Osteocyte (in vitro differentiated cells): ENCODE data around the gene VPS13D. TPM values are rescaled to one million over a fixed set of nuclear protein-coding genes. Genes with fewer than 3 reads are reported as not detected.

Source experiments
- DNase-seq: peaks from one replicate; pipeline ENCODE4 v3.0.0; 2021; ENCODE audit warnings: mixed read lengths; ENCODE audit not compliant: unreplicated experiment; ENCODE audit errors: extremely low spot score
- H3K27ac Mint-ChIP-seq: one replicate; pipeline ENCODE4 v1.8.0; 2021; ENCODE audit warnings: mild to moderate bottlenecking, mixed read lengths; ENCODE audit not compliant: unreplicated experiment
- H3K27me3 Mint-ChIP-seq: one replicate; pipeline ENCODE4 v1.8.0; 2021; ENCODE audit warnings: mixed read lengths; ENCODE audit not compliant: unreplicated experiment
- H3K36me3 Mint-ChIP-seq: one replicate; pipeline ENCODE4 v1.8.0; 2021; ENCODE audit warnings: mixed read lengths; ENCODE audit not compliant: unreplicated experiment
- H3K4me1 Mint-ChIP-seq: one replicate; pipeline ENCODE4 v1.8.0; 2021; ENCODE audit warnings: mixed read lengths; ENCODE audit not compliant: unreplicated experiment
- H3K4me3 Mint-ChIP-seq: one replicate; pipeline ENCODE4 v1.8.0; 2021; ENCODE audit warnings: mild to moderate bottlenecking, moderate library complexity, mixed read lengths; ENCODE audit not compliant: unreplicated experiment
- H3K9me3 Mint-ChIP-seq: one replicate; pipeline ENCODE4 v1.8.0; 2021; ENCODE audit warnings: mixed read lengths; ENCODE audit not compliant: unreplicated experiment
- CTCF ChIP-seq: fragments of 200-600 bp; sonication (generic); IDR thresholded peaks from 2 replicates; pipeline ENCODE4 v1.5.0; 2021; ENCODE audit warnings: antibody characterized with exemption, mild to moderate bottlenecking, moderate library complexity
- total RNA-seq: library from RNA; stranded (reverse); gene quantifications from 2 replicates; pipeline ENCODE4 v1.2.1, GENCODE V29; 2021

Gene VPS13D
- total RNA-seq, 1 donor from 2014 or later, result 41.1 TPM

- peaks cover 33% of the 10 kb centered on the region for H3K36me3 Mint-ChIP-seq
- no peak overlapping the region for H3K27ac Mint-ChIP-seq
- H3K4me3 Mint-ChIP-seq, result no peak overlapping the region
- peaks cover 11% of the 10 kb centered on the region for H3K4me1 Mint-ChIP-seq
- no peak for DNase-seq
- TF ChIP-seq CTCF, result peak; percentile 39
- H3K9me3 Mint-ChIP-seq, result no peaks in the 10 kb centered on the region
- no peaks in the 10 kb centered on the region for H3K27me3 Mint-ChIP-seq
These were observed 14.2 kb downstream of the VPS13D start for GRCh38 chr1:12244078-12244477.

DNA sequence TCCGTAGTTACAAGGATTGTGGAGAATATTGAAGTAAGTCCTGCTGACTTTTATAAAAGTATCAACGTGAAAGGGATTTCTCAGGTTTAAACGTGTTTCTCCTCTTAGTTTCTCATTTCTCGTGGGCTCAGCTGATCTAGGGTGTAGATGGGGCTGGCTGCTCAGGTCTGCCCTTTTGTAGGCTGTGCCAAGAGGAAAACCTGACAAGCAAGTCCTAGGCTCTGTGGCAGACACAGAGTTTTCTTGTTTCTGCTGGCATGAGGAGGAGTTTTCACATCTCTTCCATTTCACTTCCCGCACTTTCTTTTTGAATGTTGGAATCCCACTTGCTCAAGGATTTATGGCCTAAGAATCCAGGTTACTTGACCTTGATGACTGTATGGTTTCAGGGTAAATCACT, 14.8 kb downstream of the VPS13D start:
- Mint-ChIP-seq H3K4me1 (peaks cover 7% of the 10 kb centered on the region), H3K27me3 (no peaks in the 10 kb centered on the region), H3K9me3 (no peaks in the 10 kb centered on the region), H3K36me3 (peaks cover 38% of the 10 kb centered on the region), H3K27ac (no peak overlapping the region), H3K4me3 (no peak overlapping the region)
- no peak for DNase-seq
- TF ChIP-seq CTCF, result no peak

DNA sequence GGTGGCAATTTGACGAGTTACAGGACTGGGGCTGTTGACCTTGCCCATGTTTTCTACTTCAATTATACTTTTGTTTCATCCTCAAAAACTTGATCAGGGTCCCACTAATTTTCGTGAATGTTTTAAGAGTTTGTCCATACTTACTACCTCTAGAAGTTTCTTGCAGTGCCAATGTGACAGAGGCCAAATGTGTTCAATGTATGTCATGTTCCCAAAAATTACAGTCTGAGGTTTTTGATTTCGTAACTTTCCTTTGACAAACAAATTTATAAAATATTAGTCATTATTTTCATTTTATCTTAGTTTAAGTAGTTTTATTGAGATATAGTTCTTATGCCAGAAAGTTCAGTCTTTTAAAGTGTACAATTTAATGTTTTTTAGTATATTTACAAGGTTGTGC, 15.3 kb downstream of the VPS13D start:
- Mint-ChIP-seq H3K4me3 (no peak overlapping the region), H3K9me3 (no peaks in the 10 kb centered on the region), H3K27me3 (no peaks in the 10 kb centered on the region), H3K27ac (no peak overlapping the region), H3K36me3 (peaks cover 43% of the 10 kb centered on the region), H3K4me1 (peaks cover 4% of the 10 kb centered on the region)
- no peak for DNase-seq
- TF ChIP-seq CTCF, result no peak

DNA sequence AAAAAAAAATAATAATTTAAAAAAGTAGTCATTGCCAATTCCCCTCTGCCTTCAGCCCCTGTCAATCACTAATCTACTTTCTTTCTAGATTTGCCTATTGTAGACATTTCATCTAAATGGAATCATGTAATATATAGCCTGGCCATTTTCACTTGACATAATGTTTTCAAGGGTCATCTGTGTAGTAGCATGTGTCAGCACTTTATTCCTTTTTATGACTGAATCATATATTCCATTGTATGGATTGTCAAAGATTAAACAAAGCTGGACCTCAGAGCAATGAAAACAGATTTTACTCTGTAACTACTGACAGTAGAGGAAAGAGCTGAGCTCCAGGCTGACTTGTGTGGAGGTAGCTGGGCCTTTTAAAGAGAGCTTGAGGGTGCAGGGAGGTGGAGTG, 15.9 kb downstream of the VPS13D start:
- no peak for DNase-seq
- Mint-ChIP-seq H3K9me3 (no peaks in the 10 kb centered on the region), H3K27me3 (no peaks in the 10 kb centered on the region), H3K4me1 (peaks cover 4% of the 10 kb centered on the region), H3K36me3 (peaks cover 48% of the 10 kb centered on the region), H3K4me3 (no peak overlapping the region), H3K27ac (no peak overlapping the region)
- TF ChIP-seq CTCF, result no peak

DNA sequence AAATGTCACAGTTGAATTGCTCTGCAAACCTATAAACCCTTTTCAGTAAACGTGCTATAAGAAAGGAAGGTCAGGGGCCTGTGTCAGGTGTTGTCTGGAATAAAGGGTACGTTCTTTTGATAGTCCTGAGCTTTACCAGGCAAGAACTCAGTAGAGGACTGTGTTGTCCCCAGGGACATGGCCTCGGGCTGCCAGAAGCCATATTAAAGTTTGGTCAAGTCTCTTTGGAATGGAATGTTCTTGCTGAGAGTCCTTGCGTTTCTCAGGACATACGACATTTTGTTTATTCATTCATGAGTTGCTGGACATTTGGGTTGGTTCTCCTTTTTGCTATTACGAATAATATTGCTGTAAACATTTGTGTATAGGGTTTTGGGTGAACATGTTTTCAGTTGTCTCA, 16.8 kb downstream of the VPS13D start:
- H3K4me3 Mint-ChIP-seq, result no peak overlapping the region
- H3K27ac Mint-ChIP-seq, result no peak overlapping the region
- peaks cover 51% of the 10 kb centered on the region for H3K36me3 Mint-ChIP-seq
- no peaks in the 10 kb centered on the region for H3K27me3 Mint-ChIP-seq
- no peak for DNase-seq
- peaks cover 4% of the 10 kb centered on the region for H3K4me1 Mint-ChIP-seq
- no peak for TF ChIP-seq CTCF
- H3K9me3 Mint-ChIP-seq, result no peaks in the 10 kb centered on the region
